HepG2 (cell line): ENCODE measurements around the gene TPGS1. TPM values are rescaled to one million over a fixed set of nuclear protein-coding genes. Genes with fewer than 3 reads are reported as not detected.

Experiments used
- ATAC-seq: fragments of 200-7000 bp; cut with Tn5 transposase; 3 replicates; pipeline ENCODE4 v1.9.1; 2020; ENCODE audit warnings: mild to moderate bottlenecking, moderate library complexity
- BruUV-seq: library from RNA; stranded (reverse); fragments of 400-500 nt; replicated peaks from 2 replicates; lab custom pipeline; 2021; lab: Mats Ljungman, UMichigan
- CTCF ChIA-PET: fragments of 300-600 bp; formaldehyde crosslinking; extraction: SDS; loops from one replicate; lab custom pipeline; 2021; ENCODE audit warnings: low total read pairs, inconsistent platforms, low intra/inter-chr PET ratio; lab: Yijun Ruan, JAX
- POLR2A ChIA-PET: fragments of 350-600 bp; sonication (Branson Sonifier 250); formaldehyde crosslinking; loops from one replicate; lab custom pipeline; 2020; ENCODE audit warnings: antibody characterized with exemption, inconsistent platforms; lab: Yijun Ruan, JAX
- DNase-seq: peaks from one replicate; pipeline ENCODE4 v3.0.0-alpha.2; 2015; ENCODE audit warnings: low spot score
- FAIRE-seq: peaks from 3 replicates; lab custom pipeline; 2011; peaks lifted over from hg19 to GRCh38; lab: Jason Lieb, UNC
- H2AFZ ChIP-seq: one replicate; pipeline ENCODE4 v1.6.1; 2011; ENCODE audit warnings: low read length, inconsistent platforms
- H3K27ac ChIP-seq: fragments of 300-600 bp; 3 replicates; pipeline ENCODE4 v1.8.0; 2011; ENCODE audit warnings: mixed run types, mild to moderate bottlenecking, mixed read lengths, low read length, inconsistent platforms; ENCODE audit not compliant: insufficient read depth; ENCODE audit errors: extremely low read length
- H3K27me3 ChIP-seq, 2 experiments: fragments of 200-600 bp in 1 of 2; 2 replicates in 1 of 2; 3 replicates in 1 of 2; pipeline versions ENCODE4 v1.6.0 to v1.8.0; 2011; ENCODE audit warnings: low read length in 2 of 2, mild to moderate bottlenecking in 2 of 2, moderate library complexity in 2 of 2, inconsistent platforms in 1 of 2; ENCODE audit not compliant: insufficient read depth in 2 of 2, control insufficient read depth in 1 of 2
- H3K36me3 ChIP-seq, 2 experiments: fragments of 200-600 bp in 1 of 2; replicated peaks in 1 of 2; 2 replicates in 1 of 2; 3 replicates in 1 of 2; pipeline versions ENCODE4 v1.5.1 to v1.8.0; 2011; ENCODE audit warnings: low read length in 2 of 2, inconsistent platforms in 1 of 2; ENCODE audit not compliant: insufficient read depth in 2 of 2, control insufficient read depth in 1 of 2
- H3K4me1 ChIP-seq: 2 replicates; pipeline ENCODE4 v1.5.1; 2012; ENCODE audit warnings: low read length, inconsistent platforms; ENCODE audit not compliant: insufficient read depth
- H3K4me2 ChIP-seq: 2 replicates; pipeline ENCODE4 v1.6.0; 2011; ENCODE audit warnings: low read depth, low read length, inconsistent platforms
- H3K4me3 ChIP-seq, 3 experiments: fragments of 200-600 bp in 1 of 3; sonication (generic), shearing (Covaris generic) in 1 of 3; replicated peaks in 1 of 3; 2 replicates each; pipeline ENCODE4 v1.5.1; 2011 to 2016; ENCODE audit warnings: low read length in 3 of 3, inconsistent platforms in 2 of 3, low read depth in 2 of 3, mild to moderate bottlenecking in 2 of 3, control low read depth in 1 of 3, mixed read lengths in 1 of 3; ENCODE audit not compliant: insufficient read depth in 1 of 3
- H3K79me2 ChIP-seq: one replicate; pipeline ENCODE4 v1.6.1; 2011; ENCODE audit warnings: low read length, inconsistent platforms; ENCODE audit not compliant: insufficient read depth
- H3K9ac ChIP-seq: 2 replicates; pipeline ENCODE4 v1.6.0; 2011; ENCODE audit warnings: mild to moderate bottlenecking, low read depth, low read length, inconsistent platforms; ENCODE audit not compliant: insufficient read depth
- H3K9me3 ChIP-seq: 2 replicates; pipeline ENCODE4 v1.5.1; 2012; ENCODE audit warnings: mild to moderate bottlenecking, low read length
- H4K20me1 ChIP-seq: 2 replicates; pipeline ENCODE4 v1.6.0; 2011; ENCODE audit warnings: inconsistent platforms, mild to moderate bottlenecking, low read length, moderate library complexity; ENCODE audit not compliant: insufficient read depth
- CC2D1A ChIP-seq: sonication (generic); formaldehyde crosslinking; IDR thresholded peaks from 2 replicates; pipeline ENCODE4 v1.8.1; 2023; ENCODE audit warnings: mild to moderate bottlenecking, missing genetic modification reagents
- CREM ChIP-seq, 2 experiments: sonication (generic) in 1 of 2; formaldehyde crosslinking in 1 of 2; IDR thresholded peaks; 2 replicates each; pipeline versions ENCODE4 v1.4.0 to v1.6.1; 2016 to 2020; ENCODE audit warnings: antibody characterized with exemption in 1 of 2, mild to moderate bottlenecking in 1 of 2, missing genetic modification reagents in 1 of 2
- ERF ChIP-seq: IDR thresholded peaks from 2 replicates; pipeline ENCODE4 v1.6.1; 2018; ENCODE audit warnings: missing biosample characterization, missing genetic modification reagents
- FOXA3 ChIP-seq: IDR thresholded peaks from 2 replicates; pipeline ENCODE4 v1.6.1; 2016; ENCODE audit warnings: missing genetic modification reagents, missing compliant biosample characterization
- IRF2 ChIP-seq: IDR thresholded peaks from 2 replicates; pipeline ENCODE4 v1.6.1; 2018; ENCODE audit warnings: missing genetic modification reagents, missing compliant biosample characterization
- ISL2 ChIP-seq: sonication (generic); formaldehyde crosslinking; IDR thresholded peaks from 2 replicates; pipeline ENCODE4 v1.5.0; 2020; ENCODE audit warnings: missing genetic modification reagents
- MED8 ChIP-seq: sonication (generic); formaldehyde crosslinking; IDR thresholded peaks from 2 replicates; pipeline ENCODE4 v1.8.1; 2023; ENCODE audit warnings: mild to moderate bottlenecking, missing genetic modification reagents; ENCODE audit not compliant: insufficient replicate concordance
- TCF12 ChIP-seq, 2 experiments: fragments of 450-650 bp in 1 of 2; sonication (generic) in 1 of 2; formaldehyde crosslinking in 1 of 2; IDR thresholded peaks; 2 replicates each; pipeline versions ENCODE4 v1.6.1 to v1.8.0; 2017 to 2022; ENCODE audit warnings: antibody characterized with exemption in 1 of 2, mild to moderate bottlenecking in 1 of 2, missing genetic modification reagents in 1 of 2, moderate library complexity in 1 of 2
- ZNF790 ChIP-seq: sonication (generic); formaldehyde crosslinking; IDR thresholded peaks from 2 replicates; pipeline ENCODE4 v1.8.0; 2022; ENCODE audit warnings: missing genetic modification reagents, mild to moderate bottlenecking, borderline replicate concordance
- WGBS: methylation state at CpG from one replicate; pipeline ENCODE4 v1.1.6; 2017; ENCODE audit warnings: low lambda C conversion rate; 5-methylcytosine and 5-hydroxymethylcytosine counted together
- in situ Hi-C: cut with HindIII; loops from 2 replicates; pipeline ENCODE4 v1.10.0; 2017; ENCODE audit warnings: low pct_unique_long_range_greater_than_20kb; ENCODE audit not compliant: extremely low pct_ligation_motif_present
- intact Hi-C: fragments of 100-400 bp; cut with micrococcal nuclease; formaldehyde crosslinking; loops from one replicate; pipeline ENCODE4 v1.10.0; 2022; ENCODE audit not compliant: unreplicated experiment
- polyA plus RNA-seq, 8 experiments: library from polyadenylated mRNA; depleted of rRNA in 3 of 8; stranded (reverse) in 7 of 8; unstranded in 1 of 8; fragments of >200 nt; fragmentation: Illumina TruSeq in 4 of 8; extraction: Trizol in 4 of 8; gene quantifications; 2 replicates each; pipeline versions ENCODE4 v1.2.1 to v1.2.3, GENCODE V29; 2011 to 2016; ENCODE audit warnings: low read depth in 4 of 8, missing spikeins in 1 of 8, mixed read lengths in 1 of 8; ENCODE audit not compliant: insufficient read depth in 1 of 8
- total RNA-seq, 5 experiments: library from RNA; depleted of rRNA; stranded (reverse); fragments of >200 nt; fragmentation: Illumina TruSeq; extraction: Trizol; gene quantifications; 2 replicates each; pipeline ENCODE4 v1.2.3, GENCODE V29; 2016; ENCODE audit warnings: low read depth in 1 of 5
- TF ChIP-seq, protein P1 (sequence below): sonication (generic); formaldehyde crosslinking; IDR thresholded peaks from 2 replicates; pipeline ENCODE4 v1.4.0; 2020; ENCODE audit warnings: mild to moderate bottlenecking, missing genetic modification reagents
- TF ChIP-seq, protein P2 (sequence below): sonication (generic); formaldehyde crosslinking; IDR thresholded peaks from 2 replicates; pipeline ENCODE4 v1.5.0; 2020; ENCODE audit warnings: mild to moderate bottlenecking, missing genetic modification reagents, borderline replicate concordance
- TF ChIP-seq, protein P3 (sequence below): sonication (generic); formaldehyde crosslinking; IDR thresholded peaks from 2 replicates; pipeline ENCODE4 v1.8.1; 2023; ENCODE audit warnings: mild to moderate bottlenecking, moderate library complexity, missing genetic modification reagents

Gene TPGS1
- total and polyA plus RNA-seq, 2 of the 13 experiments (the other 11 are each of a cell fraction or from before 2014, with no cell fraction given) = 1.1 to 6.2 TPM

DNA sequence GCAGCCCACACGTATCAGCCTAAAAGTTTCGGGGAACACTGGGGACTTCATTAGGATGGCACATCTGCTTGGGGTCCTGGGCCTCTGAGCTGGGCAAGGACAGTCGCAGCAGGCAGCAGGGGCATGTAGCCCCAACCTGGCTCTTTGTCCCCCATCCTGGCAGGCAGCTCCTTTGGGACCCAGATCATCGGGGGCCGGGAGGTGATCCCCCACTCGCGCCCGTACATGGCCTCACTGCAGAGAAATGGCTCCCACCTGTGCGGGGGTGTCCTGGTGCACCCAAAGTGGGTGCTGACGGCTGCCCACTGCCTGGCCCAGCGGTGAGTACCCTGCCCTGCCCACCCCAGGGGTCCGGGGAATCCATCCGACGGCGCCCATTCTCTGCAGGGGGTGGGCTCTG lies 39.8 kb downstream of the TPGS1 start:
- Histone ChIP-seq H3K36me3 (peaks cover 0 to 7% of the 10 kb centered on the region in 2 experiments; a peak in 1 of 5 replicates), H3K9ac (no peak overlapping the region), H3K4me3 (no peak overlapping the region), H3K27ac (no peak overlapping the region), H3K9me3 (no peaks in the 10 kb centered on the region), H2AFZ (no peak overlapping the region), H4K20me1 (peaks cover 2% of the 10 kb centered on the region; the same call in 1 of the 2 replicates), H3K4me1 (peaks cover 16% of the 10 kb centered on the region), H3K27me3 (peaks cover 5 to 17% of the 10 kb centered on the region in 2 experiments; a peak in 3 of 5 replicates), H3K4me2 (no peak overlapping the region), H3K79me2 (no peaks in the 10 kb centered on the region)
- intact Hi-C loops (no loop called here), in situ Hi-C loops (no loop called here)
- 94% methylated on average over 3 of the region's 15 CpGs for WGBS
- POLR2A ChIA-PET = no interaction called here
- no TSS peak for BruUV-seq
- DNase-seq (no peak), ATAC-seq (no peak), FAIRE-seq (no peak)
- CTCF ChIA-PET = no interaction called here
- TF ChIP-seq, protein P1, sequence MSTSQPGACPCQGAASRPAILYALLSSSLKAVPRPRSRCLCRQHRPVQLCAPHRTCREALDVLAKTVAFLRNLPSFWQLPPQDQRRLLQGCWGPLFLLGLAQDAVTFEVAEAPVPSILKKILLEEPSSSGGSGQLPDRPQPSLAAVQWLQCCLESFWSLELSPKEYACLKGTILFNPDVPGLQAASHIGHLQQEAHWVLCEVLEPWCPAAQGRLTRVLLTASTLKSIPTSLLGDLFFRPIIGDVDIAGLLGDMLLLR (CRISPR knock-in tag) = no peak
- no peak for TF ChIP-seq FOXA3
- no peak for TF ChIP-seq ERF
- TF ChIP-seq, protein P2, sequence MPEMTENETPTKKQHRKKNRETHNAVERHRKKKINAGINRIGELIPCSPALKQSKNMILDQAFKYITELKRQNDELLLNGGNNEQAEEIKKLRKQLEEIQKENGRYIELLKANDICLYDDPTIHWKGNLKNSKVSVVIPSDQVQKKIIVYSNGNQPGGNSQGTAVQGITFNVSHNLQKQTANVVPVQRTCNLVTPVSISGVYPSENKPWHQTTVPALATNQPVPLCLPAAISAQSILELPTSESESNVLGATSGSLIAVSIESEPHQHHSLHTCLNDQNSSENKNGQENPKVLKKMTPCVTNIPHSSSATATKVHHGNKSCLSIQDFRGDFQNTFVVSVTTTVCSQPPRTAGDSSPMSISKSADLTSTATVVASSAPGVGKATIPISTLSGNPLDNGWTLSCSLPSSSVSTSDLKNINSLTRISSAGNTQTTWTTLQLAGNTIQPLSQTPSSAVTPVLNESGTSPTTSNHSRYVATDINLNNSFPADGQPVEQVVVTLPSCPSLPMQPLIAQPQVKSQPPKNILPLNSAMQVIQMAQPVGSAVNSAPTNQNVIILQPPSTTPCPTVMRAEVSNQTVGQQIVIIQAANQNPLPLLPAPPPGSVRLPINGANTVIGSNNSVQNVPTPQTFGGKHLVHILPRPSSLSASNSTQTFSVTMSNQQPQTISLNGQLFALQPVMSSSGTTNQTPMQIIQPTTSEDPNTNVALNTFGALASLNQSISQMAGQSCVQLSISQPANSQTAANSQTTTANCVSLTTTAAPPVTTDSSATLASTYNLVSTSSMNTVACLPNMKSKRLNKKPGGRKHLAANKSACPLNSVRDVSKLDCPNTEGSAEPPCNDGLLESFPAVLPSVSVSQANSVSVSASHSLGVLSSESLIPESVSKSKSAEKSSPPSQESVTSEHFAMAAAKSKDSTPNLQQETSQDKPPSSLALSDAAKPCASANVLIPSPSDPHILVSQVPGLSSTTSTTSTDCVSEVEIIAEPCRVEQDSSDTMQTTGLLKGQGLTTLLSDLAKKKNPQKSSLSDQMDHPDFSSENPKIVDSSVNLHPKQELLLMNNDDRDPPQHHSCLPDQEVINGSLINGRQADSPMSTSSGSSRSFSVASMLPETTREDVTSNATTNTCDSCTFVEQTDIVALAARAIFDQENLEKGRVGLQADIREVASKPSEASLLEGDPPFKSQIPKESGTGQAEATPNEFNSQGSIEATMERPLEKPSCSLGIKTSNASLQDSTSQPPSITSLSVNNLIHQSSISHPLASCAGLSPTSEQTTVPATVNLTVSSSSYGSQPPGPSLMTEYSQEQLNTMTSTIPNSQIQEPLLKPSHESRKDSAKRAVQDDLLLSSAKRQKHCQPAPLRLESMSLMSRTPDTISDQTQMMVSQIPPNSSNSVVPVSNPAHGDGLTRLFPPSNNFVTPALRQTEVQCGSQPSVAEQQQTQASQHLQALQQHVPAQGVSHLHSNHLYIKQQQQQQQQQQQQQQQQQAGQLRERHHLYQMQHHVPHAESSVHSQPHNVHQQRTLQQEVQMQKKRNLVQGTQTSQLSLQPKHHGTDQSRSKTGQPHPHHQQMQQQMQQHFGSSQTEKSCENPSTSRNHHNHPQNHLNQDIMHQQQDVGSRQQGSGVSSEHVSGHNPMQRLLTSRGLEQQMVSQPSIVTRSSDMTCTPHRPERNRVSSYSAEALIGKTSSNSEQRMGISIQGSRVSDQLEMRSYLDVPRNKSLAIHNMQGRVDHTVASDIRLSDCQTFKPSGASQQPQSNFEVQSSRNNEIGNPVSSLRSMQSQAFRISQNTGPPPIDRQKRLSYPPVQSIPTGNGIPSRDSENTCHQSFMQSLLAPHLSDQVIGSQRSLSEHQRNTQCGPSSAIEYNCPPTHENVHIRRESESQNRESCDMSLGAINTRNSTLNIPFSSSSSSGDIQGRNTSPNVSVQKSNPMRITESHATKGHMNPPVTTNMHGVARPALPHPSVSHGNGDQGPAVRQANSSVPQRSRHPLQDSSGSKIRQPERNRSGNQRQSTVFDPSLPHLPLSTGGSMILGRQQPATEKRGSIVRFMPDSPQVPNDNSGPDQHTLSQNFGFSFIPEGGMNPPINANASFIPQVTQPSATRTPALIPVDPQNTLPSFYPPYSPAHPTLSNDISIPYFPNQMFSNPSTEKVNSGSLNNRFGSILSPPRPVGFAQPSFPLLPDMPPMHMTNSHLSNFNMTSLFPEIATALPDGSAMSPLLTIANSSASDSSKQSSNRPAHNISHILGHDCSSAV = no peak
- TF ChIP-seq MED8 (CRISPR knock-in tag) = no peak
- TF ChIP-seq ZNF790 = no peak
- no peak for TF ChIP-seq ISL2 (CRISPR knock-in tag)
- TF ChIP-seq CREM (IDR thresholded peaks at IDR 0.05) = no peak
- no peak for TF ChIP-seq CREM (CRISPR knock-in tag; IDR thresholded peaks at IDR 0.05)
- TF ChIP-seq CC2D1A = no peak
- no peak for TF ChIP-seq TCF12 (IDR thresholded peaks at IDR 0.05)
- no peak for TF ChIP-seq TCF12 (CRISPR knock-in tag; IDR thresholded peaks at IDR 0.05)
- TF ChIP-seq, protein P3, sequence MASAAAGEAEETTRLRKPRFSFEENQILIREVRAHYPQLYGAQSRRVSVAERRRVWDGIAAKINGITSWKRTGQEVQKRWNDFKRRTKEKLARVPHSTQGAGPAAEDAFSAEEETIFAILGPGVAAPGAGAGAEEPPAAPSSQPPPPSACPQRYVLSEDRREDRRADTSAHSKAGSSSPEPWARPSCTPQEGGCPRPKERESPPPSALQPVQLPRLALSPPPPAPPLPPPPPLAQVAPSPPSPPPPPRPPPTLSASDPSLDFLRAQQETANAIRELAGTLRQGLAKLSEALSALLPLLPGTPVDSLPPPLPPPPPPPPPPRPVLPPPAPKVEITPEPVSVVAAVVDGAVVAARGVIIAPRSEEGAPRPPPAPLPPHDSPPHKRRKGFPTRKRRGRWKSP = no peak
- TF ChIP-seq IRF2 = no peak
